ENCODE measurements around the gene KCNG4.

Gene KCNG4

DNA sequence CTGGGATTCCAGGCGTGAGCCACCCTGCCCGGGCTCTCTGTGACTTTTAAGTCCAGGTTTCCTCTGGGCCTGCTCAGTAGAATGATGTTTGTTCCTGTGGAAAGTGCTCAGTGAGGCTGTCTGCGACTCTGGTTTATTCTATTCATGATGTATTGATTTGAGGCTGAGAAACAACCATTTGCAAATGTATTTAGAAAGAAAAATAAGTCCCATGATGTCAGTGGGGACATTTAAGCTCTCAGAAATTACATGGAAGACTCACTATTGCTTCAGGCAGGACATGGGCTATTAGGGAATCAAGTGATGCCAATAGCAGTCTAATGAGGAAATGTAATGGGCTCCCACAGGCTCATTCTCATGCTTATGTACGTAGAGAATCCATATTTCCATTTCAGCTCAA lies 22.2 kb upstream of the KCNG4 start:
- DNase-seq, result no peak

DNA sequence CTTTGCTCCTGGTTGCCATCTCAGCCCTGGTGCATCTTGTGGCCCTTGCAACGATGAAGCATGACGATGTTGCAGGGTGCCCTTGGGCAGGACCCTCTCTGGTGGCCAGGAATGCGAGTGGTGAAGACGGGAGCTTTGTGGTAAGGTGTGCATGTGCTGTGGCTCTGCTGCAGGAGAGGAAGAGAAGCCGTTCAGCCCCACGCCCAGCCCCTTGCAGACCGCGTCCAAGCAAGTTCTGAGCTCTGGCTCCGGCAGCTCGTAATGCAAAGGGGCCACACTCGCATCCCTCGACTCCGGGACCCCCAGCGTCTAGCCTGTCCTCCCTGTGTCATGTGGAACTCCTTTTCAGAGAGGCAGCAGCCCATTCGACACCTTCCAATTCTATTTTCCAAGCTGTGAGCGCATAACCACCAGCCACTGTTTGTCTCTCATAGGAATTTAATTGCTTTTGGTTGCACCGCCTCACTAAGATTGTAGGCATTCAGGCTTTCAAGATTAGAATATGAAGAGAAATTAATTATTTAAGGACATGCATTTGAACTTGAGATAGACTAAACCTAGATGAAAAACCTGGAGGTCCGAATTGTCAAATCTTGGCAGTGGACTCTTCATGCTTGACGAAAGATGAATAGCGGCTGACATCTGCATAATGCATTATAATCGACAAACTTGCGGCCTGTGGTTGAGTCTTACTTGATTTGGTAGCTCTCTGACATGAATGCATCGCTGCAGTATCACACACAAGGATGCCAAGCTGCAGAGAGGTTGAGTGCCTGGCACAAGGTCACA lies 21.1 kb upstream of the KCNG4 start:
- DNase-seq, result no peak

DNA sequence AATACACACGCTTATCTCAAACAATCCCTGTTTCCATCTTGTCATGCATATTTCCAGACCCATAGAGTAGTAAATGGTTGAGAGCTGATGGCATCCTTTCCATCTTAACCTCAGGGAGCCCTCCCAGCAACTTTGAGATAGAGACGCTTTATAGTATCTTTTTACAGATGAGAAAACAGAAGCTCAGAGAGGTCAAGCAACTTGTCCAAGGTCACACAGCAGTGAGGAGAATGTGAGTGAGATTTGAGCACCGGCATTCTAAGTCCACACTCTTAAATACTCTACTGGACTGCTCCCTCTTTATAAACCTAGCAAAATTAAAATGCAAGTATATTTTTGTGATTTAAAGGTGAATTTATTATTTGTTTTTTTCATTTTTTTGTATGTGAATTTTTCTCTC lies 19.9 kb upstream of the KCNG4 start:
- no peak for DNase-seq

DNA sequence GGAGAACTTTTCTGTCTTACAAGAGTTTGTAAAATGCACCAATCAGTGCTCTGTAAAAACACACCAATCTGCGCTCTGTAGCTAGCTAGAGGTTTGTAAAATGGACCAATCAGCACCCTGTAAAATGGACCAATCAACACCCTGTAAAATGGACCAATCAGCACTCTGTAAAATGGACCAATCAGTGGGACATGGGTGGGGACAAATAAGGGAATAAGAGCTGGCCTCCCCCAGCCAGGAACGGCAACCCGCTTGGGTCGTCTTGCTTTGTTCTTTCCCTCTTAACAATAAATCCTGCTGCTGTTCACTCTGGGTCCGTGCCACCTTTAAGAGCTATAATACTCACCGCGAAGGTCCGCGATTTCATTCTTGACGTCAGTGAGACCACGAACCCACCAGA lies 18.5 kb upstream of the KCNG4 start:
- no peak for DNase-seq

DNA sequence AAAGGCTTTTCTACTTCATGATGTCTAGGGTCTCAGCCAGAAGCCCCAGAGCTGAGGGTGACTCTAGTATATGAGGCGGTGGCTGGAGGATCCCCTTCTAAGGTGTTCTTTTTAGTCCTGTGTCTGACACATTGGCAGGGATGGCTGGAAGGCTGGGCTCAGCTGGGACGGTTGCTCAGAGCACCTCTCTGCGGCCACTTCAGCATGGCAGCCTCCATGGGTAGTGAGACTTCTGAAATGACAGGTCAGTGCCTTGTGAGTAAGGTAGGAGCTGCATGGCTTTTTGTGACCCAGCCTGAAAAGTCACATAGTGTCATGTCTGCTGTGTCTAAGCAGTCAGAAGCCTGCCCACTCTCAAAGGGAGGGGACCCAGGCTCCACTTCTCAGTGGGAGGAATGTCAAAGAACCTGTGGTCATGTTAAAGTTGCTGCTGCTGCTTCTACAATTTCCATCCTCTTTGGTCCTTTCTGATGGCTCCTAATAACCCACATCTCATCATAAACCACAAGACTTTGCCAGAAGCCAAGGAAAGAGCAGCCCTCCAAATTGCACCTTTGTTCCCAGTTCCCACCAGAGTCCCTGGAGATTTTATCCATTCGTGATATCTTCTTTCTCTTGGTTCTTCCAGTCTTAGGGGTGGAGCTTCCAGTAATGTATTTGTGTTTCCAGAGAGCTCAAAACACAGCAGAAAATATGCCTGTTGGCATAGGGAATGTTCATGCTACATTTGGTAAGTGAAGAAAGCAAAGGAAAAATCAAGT lies 15.4 kb upstream of the KCNG4 start:
- no peak for DNase-seq

DNA sequence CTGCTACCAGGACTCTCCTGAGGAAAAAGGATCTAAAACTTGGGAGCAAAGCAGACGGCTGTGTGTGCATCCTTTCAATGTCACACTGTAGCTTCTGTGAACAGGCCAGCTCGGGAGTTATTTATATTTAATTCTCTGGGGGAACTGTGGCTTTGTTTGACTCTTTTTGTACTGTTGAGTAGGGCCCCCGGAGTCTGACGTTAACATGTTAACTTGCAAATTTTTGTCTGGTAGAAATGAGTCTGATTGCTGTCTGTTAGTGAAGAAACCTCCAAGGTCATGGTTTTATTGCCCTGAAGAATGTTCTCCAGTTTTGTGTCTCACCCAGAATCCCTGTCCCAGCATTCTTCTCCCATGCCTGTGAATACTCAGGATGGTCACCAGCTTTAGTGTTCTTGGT lies 14.2 kb upstream of the KCNG4 start:
- no peak for DNase-seq

DNA sequence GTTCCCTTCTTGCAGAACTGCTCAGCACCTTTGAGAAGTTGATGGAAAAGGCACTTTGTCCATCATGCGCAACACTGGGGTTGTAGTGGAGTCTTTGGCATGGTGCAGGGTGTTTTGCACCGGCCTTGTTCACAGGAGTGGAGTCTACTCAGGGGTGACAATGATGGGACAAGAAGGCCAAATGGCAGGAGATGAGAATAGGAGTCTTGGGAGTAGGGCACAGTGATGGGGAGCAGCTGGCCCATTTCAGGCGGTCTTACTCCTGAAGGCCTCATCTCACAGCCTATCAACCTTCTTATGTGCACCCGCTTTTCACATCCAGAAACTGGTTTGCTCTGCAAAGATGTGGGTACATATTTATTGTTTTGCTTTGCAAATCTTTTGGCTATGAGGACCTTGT lies 13.4 kb upstream of the KCNG4 start:
- DNase-seq, result no peak

DNA sequence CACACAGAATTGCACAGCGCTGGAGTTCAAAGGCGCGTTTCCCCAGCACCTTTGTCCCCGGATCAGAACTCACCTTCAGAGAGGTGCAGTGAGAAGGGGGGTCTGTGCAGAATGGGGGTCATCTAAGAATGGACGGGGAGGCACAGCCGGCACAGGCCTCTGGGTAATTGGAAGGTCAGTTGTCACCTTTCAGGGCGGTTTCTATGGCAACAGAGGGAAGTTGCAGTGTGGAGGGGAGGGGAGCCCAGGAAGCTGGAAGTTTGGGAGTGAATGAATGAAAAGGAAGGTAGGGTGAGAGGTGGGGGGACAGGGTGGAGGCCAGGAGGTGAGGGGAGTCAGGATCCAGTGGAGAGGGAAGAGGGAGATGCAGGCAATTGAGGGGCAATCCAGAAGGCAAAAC lies 12.4 kb upstream of the KCNG4 start:
- no peak for DNase-seq

DNA sequence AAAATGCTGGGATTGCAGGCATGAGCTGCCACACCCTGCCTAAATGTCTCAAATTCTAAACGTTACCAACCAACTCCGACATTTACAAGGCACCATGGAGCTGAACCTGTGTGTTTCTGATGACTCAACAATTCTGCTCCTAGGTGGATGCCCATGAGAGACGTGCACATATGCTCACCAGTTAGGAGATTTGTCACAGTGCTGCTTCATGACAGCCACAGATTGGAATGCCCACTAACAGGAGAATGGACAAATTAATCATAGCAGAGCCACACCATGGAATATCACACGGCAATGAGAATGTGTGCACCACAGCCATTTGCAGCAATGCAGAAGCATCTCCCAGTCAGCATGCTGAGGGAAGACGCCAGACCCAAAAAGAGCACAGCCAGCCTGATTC lies 8.0 kb upstream of the KCNG4 start:
- no peak for DNase-seq

DNA sequence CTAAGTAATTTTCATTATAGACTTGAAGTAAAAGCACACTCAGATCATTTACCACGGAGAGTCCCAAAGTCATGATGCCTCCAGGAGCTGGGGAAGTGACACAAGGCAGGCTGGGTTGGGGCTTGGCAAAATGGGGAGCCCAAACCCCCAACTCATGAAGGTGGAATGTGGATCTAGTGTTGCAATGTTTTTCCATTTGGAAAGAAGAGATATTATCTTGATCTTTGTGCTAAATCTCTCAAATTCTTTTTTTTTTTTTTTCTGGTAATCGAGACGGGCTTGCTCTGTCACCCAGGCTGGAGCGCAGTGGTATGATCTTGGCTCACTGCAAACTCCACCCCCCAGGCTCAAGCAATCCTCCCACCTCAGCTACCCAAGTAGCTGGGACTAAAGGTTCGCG lies 7.5 kb upstream of the KCNG4 start:
- DNase-seq, result no peak

DNA sequence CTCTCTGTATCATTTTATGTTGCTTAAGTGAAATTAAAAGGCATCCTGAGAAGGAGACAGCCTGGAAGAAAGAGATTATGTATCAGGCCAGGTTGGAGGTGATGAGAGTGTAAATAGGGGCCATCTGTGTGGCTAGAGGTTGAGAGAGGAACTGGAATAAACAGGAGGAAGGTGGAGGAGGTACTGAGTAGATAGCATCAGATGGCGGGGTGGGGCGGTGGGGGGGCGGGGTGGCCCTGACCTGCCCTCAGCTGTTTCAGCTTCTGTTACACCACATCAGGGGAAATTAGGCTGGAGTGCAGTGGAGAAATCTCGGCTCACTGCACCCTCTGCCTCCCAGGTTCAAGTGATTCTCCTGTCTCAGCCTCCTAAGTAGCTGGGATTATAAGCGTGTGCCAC lies 6.9 kb upstream of the KCNG4 start:
- DNase-seq, result no peak

DNA sequence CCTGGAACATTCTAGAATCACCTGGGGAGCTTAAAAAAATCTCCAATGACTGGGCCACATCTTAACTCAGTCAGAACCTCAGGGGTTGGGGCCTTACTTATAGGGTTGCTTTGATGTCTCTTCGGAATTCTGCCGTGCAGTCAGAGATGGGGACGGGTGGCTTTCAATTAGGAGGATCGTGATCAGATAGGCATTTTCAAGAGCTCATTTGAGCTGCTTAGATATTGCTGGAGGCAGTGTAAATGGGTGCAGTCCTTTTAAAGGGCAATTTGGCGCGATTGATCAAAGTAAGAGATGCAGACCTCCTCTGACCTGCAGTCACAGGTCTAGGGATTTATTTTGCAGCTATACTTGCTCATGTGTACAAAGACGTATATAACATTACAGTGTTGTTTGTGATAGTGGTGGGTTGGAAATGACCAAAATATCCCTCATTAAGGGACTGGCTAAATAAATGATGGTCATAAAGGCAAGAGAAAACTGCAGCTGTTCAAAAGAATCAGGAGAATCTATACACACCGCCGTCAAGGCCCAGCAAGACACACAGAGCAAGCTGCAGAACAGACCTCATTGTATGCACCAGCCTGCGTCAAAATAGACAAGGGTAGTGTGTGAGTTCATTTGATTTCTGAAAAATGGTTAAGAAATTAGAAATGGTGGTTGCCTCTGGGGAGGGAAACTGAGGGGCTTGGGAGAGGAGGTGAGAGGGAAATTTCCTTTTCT lies 6.3 kb upstream of the KCNG4 start:
- DNase-seq, result no peak

DNA sequence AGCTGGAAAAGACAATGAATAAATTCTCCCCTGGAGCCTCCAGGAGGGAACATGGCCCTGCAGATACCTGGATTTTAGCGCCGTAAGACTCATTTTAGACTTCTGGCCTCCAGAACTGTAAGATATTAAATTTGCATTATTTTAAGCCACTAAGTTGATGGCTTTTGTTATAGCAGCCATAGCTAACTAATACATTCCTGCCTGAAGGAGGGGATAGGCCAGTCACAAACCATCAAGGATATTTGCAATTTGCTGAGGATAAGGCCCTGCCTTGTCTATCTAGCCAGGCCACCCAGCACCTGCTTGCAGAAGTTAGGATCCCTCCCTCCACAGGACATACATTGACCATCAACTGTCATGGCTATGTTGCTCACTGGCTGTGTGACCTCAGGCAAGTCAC lies 4.9 kb upstream of the KCNG4 start:
- DNase-seq, result no peak

DNA sequence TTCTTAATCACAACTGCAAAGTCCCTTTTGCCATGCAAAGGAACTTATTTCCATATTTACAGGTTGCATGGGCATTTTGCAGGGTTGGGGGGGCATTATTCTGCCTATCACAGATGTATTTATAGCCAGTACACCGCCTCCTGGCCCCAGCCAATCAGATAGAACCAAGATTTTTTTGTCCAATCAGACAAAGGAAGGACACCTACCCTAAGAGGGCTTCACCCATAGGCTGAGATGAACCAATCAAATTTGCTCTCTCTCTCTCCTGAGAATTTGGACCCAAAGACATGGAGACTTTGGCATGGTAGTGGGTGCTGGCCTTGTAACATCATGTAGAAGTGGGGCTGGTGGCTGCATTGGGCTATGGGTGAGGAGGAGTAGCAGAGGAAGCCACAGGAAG lies 3.9 kb upstream of the KCNG4 start:
- no peak for DNase-seq

DNA sequence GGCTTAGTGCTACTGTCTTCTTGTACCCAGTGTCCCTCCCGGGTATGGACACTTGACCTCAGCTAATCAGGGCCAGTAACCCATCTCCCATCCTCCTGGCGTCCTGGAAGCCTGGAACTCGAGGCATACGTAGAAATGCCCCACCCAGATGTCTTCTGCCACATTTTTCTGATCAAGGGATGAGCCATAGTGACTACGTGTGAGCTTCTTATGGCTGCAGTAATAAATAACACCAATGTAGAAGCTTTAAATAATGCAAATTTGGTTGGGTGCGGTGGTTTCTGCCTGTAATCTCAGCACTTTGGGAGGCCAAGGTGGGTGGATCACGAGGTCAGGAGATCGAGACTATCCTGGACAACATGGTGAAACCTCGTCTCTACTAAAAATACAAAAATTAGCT lies 3.0 kb upstream of the KCNG4 start:
- no peak for DNase-seq

DNA sequence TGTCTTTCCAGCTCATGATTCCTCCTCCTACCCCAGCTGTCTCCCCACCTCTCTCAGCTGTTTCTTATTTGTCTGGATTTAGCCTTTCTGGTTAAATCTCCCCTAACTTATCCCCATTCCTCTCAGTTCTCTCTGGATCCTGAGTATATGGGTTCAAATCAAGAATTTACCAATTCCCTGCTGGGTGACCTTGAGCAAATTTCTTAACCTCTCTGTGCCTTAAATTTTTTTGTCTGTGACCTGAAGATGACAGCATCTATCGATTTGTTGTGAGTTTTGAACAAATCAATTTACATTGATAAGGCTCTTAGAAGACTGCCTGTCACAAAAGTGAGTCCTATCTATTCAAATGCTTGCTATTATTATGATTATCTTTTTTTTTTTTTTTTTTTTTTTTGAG lies 2.0 kb upstream of the KCNG4 start:
- DNase-seq, result no peak

DNA sequence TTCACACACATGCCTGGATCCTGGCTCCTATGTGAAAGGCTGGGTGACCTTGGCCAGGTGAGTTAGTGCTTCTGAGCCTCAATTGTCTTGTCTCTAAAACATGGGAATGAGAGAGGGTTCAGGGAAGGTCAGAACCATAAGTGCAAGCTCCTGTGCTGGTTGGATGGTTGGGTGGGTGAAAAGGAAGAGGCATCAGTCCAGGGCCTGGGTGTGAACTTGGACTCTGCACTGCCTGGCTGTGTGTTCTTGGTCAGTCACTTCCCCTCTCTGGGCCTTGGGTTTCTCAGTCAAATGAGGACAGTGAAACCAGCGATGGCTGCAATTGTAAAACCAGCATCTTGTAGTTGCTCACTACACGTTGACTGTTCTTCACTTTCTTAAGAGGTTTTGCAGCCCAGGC lies 643 bp upstream of the KCNG4 start:
- DNase-seq, result no peak

DNA sequence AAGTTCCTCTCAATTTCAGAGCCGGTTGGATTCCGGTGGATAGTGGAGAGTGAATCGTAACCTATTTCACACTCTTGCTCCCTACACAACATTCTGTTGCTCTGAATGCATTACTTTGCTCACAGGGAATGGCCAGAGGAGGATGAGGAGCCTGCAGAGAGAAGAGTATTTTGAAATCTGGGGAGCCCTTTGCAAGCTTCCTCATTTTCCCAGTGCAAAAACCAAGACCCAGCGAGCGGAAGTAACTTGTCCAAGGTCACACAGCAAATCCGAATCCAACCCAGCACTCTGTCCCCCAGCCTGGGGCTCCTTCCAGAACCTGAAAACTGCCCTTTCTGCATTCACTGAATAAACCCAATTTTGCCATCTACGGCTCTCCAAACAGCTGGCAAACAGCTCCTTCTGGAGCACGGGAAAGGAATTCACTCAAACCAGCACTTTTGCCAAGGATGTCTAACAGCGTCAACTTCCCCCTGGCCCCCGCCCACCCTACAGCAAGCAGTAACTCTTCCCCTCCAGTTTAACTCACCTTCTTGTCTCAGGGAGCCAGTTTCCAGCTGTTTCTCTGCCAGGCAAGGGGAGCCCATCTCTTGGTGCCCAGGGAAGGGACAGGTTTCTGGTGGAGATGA lies 557 bp downstream of the KCNG4 start:
- DNase-seq, result no peak

DNA sequence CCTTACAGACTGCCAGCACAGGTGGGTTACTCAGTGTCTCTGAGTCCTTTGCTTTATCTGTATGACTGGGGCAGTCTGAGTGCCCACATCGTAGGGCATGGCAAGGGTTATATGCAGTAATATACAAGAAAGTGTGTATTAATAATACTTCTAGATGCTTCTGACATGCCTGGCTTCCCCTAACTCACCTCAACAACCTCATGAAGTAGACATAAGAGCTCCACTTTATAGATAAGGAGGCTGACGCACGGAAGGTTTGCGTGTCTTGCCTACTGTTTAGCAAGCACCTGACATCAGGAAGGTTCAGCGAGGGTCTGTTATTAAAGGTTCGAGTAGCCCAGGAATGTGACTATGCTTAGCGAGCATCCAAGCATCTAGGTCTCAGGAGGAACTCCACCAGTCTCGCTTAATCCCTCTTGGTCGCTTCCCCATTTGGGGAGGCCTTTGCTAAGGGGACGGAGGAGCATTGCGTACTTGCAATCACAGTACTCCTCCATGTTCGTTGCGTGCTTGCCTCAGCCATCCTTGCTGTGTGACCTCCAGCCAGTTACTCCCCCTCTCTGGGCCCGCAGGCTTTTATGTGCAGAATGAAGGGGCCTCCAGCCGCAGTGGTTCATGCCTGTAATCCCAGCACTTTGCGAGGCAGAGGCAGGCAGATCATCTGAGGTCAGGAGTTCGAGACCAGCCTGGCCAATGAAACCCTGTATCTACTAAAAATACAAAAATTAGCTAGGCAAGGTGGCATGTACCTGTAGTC lies 1.6 kb downstream of the KCNG4 start:
- no peak for DNase-seq

DNA sequence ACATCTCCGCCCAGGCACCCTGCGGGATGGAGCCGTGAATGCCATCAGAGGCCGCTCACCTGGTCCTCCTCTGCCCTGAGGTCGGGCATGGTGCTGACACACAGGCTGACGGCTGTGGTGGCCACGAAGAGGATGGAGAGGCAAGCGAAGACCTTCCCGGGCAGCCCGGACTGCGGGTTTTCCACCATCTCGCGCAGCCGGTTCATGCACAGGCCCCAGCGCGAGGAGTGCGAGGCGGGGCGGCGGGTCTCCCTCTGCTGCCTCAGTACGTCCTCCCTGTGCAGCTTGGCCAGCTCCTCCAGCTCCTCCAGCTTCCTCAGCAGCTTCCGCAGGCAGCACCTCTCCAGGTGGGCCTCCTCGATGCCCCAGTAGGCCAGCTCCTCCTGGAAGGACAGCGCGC lies 3.1 kb downstream of the KCNG4 start:
- DNase-seq, result no peak

DNA sequence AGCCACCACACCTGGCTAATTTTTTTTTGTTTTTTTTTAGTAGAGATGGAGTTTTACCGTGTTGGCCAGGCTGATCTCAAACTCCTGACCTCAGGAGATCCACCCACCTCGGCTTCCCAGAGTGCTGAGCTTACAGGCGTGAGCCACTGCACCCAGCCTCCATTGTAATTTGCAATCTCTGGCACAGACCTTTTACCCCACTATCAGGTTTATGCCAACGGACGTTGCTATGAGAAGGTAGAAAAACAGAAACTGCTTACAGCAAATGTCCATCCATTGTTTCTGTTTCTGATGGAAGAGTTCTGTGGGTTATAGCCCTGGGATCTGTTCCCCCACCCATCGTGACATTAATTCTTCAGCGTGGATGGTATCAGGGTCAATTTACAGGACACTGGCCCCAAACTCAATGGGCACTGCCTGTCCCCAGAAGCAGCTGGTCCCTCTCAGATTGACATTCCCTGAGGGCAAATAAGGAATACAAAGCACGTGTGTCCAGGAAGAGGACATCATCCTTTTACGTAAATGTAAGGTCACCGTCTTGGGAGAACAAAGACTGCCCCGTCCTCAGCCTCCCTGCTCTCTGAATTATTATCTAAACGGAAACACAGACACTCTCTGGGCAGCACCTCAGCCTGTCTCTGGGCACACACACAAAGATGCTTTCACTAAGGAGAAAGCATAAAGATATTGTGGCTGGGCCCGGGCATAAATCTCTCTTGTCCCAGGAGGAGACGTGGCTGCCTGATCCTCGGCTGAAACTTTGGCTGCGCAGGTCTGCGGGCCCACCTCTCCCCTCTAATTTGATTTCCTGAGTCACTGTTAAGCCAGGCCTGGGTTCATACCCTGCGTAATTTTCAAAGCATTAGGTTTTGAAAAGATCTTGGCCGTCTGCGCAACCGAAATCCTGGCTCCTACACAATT lies 5.2 kb downstream of the KCNG4 start:
- DNase-seq, result no peak

DNA sequence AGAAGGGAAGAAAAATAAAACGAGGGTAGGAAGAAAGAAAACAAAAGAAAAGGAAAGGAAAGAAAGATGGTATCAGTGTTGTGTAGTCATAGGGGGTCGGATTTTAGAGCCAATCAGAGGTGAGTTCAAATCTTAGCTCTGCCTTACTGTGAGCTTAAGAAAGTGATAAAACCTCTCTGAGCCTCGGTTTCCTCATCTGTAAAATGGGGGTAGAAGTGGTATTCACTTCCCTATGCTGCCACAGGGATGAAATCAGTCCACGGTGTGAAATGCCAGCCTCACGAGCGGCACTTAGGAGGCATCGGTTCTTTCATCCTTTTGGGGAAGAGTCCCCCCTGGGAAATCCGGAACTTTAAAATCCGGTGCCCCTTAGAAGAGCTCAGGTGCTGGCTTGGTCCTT lies 6.1 kb downstream of the KCNG4 start:
- DNase-seq, result no peak

Data from CD4-positive, alpha-beta T cell treated with Interleukin-12 subunit alpha and Interleukin-12 subunit beta, for 1 hour (primary cell).